ENCODE data around the gene VPS13D.

DNA sequence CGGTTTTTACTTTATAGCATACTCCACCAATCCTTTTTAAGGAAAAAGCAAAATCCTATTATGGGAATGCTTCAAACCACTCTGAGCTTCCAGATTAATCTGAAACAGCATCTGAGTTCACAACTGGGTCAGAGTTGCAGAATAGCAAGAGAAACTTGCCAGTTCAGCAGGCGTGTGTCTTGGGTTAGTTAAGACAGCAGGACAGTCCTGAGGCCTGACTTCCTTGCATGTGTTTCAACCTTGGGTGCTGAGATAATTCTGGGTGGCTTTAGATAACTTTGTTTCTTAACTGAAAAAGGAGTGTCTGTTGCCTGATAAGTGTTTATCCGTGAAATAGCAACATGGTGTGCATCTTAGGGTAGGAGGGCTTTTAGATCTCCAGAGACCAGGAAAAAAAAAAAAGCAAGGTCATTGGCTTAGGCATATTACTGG lies 218.9 kb downstream of the VPS13D start:
- TF ChIP-seq EZH2 (IDR thresholded peaks at IDR 0.05; ENCODE audit: borderline replicate concordance, low read length) (no peak), CTCF (IDR thresholded peaks at IDR 0.05; ENCODE audit: low read length) (no peak)
